CD14-positive monocyte (primary cell): ENCODE results near the gene SNX20. TPM values are rescaled to one million over a fixed set of nuclear protein-coding genes. Genes with fewer than 3 reads are reported as not detected.
A peak's percentile ranks its signal among the peaks of the same experiment; 100 is the strongest.

Experiments used
- DNase-seq, 3 donors: peaks; one replicate each; pipeline ENCODE4 v3.0.0-alpha.2; 2011 to 2022
- H2AFZ ChIP-seq: 2 replicates; pipeline ENCODE4 v1.6.0; 2012; ENCODE audit warnings: mild to moderate bottlenecking, low read depth, low read length, inconsistent platforms; ENCODE audit not compliant: insufficient read depth, poor library complexity, severe bottlenecking
- H3K27ac ChIP-seq, 2 donors: 1 replicate in 1 of 2; 2 replicates in 1 of 2; pipeline ENCODE4 v1.5.1; 2012 to 2013; ENCODE audit warnings: low read length in 2 of 2, control low read depth in 1 of 2, inconsistent platforms in 1 of 2, low read depth in 1 of 2, mild to moderate bottlenecking in 1 of 2
- H3K27me3 ChIP-seq, 2 donors: one replicate each; pipeline versions ENCODE4 v1.6.0 to v1.6.1; 2011 to 2013; ENCODE audit warnings: low read length in 2 of 2; ENCODE audit not compliant: control insufficient read depth in 2 of 2, insufficient read depth in 2 of 2
- H3K36me3 ChIP-seq, 2 donors: replicated peaks in 1 of 2; 1 replicate in 1 of 2; 2 replicates in 1 of 2; pipeline versions ENCODE4 v1.5.1 to v1.6.1; 2012 to 2013; ENCODE audit warnings: low read length in 2 of 2, control low read depth in 1 of 2, inconsistent platforms in 1 of 2, mild to moderate bottlenecking in 1 of 2; ENCODE audit not compliant: insufficient read depth in 2 of 2, control insufficient read depth in 1 of 2
- H3K4me1 ChIP-seq, 2 donors: 1 replicate in 1 of 2; 2 replicates in 1 of 2; pipeline versions ENCODE4 v1.5.1 to v1.6.1; 2012 to 2013; ENCODE audit warnings: low read length in 2 of 2, control low read depth in 1 of 2, inconsistent platforms in 1 of 2, mild to moderate bottlenecking in 1 of 2, moderate library complexity in 1 of 2; ENCODE audit not compliant: insufficient read depth in 2 of 2, control insufficient read depth in 1 of 2
- H3K4me2 ChIP-seq: replicated peaks from 2 replicates; pipeline ENCODE3; 2012; ENCODE audit warnings: low read length, moderate library complexity, mild to moderate bottlenecking; ENCODE audit not compliant: poor library complexity, severe bottlenecking; ENCODE audit errors: extremely low read depth
- H3K4me3 ChIP-seq, 3 experiments: fragments of 200-600 bp in 1 of 3; sonication (generic) in 1 of 3; replicated peaks in 1 of 3; 1 replicate in 2 of 3; 2 replicates in 1 of 3; pipeline ENCODE4 v1.5.1; 2011 to 2013; ENCODE audit warnings: low read length in 3 of 3, mild to moderate bottlenecking in 3 of 3, control low read depth in 2 of 3, low read depth in 2 of 3, inconsistent platforms in 1 of 3, moderate library complexity in 1 of 3
- H3K79me2 ChIP-seq: 2 replicates; pipeline ENCODE4 v1.6.0; 2012; ENCODE audit warnings: mild to moderate bottlenecking, control low read depth, inconsistent platforms, low read length, moderate library complexity; ENCODE audit not compliant: insufficient read depth
- H3K9ac ChIP-seq: 2 replicates; pipeline ENCODE4 v1.6.0; 2017; ENCODE audit warnings: low read length, mild to moderate bottlenecking; ENCODE audit not compliant: insufficient read depth, poor library complexity, severe bottlenecking
- H3K9me3 ChIP-seq, 2 donors: replicated peaks in 1 of 2; 1 replicate in 1 of 2; 2 replicates in 1 of 2; pipeline versions ENCODE4 v1.5.1 to v1.6.1; 2012 to 2013; ENCODE audit warnings: low read length in 2 of 2, control low read depth in 1 of 2; ENCODE audit not compliant: control insufficient read depth in 1 of 2, insufficient read depth in 1 of 2
- H4K20me1 ChIP-seq: 2 replicates; pipeline ENCODE4 v1.6.0; 2012; ENCODE audit warnings: mild to moderate bottlenecking, low read length, control low read depth, moderate library complexity; ENCODE audit not compliant: insufficient read depth
- H3K27ac Mint-ChIP-seq, 7 donors: one replicate each; pipeline ENCODE4 v1.8.0; 2020; ENCODE audit warnings: mild to moderate bottlenecking in 7 of 7, mixed read lengths in 7 of 7, moderate library complexity in 6 of 7, inconsistent platforms in 2 of 7
- H3K27me3 Mint-ChIP-seq, 3 donors: one replicate each; pipeline ENCODE4 v1.8.0; 2021 to 2022; ENCODE audit warnings: low read depth in 3 of 3, mild to moderate bottlenecking in 3 of 3, mixed read lengths in 3 of 3, moderate library complexity in 3 of 3, inconsistent platforms in 1 of 3
- H3K36me3 Mint-ChIP-seq, 2 donors: one replicate each; pipeline ENCODE4 v1.8.0; 2020; ENCODE audit warnings: mixed read lengths in 2 of 2, inconsistent platforms in 1 of 2, mild to moderate bottlenecking in 1 of 2
- H3K4me1 Mint-ChIP-seq: one replicate; pipeline ENCODE4 v1.8.0; 2020; ENCODE audit warnings: mild to moderate bottlenecking, mixed read lengths
- H3K4me3 Mint-ChIP-seq, 2 donors: one replicate each; pipeline ENCODE4 v1.8.0; 2020; ENCODE audit warnings: mild to moderate bottlenecking in 2 of 2, mixed read lengths in 2 of 2, moderate library complexity in 1 of 2
- H3K9me3 Mint-ChIP-seq, 7 donors: one replicate each; pipeline ENCODE4 v1.8.0; 2020 to 2022; ENCODE audit warnings: mixed read lengths in 7 of 7, mild to moderate bottlenecking in 6 of 7, moderate library complexity in 6 of 7, inconsistent platforms in 2 of 7
- CTCF ChIP-seq: fragments of 200-600 bp; IDR thresholded peaks from one replicate; pipeline ENCODE4 v1.8.0; 2022; ENCODE audit warnings: antibody characterized with exemption, mild to moderate bottlenecking
- WGBS: methylation state at CpG from one replicate; pipeline ENCODE4 v1.1.5; 2013; ENCODE audit warnings: missing lambda C conversion rate; ENCODE audit not compliant: insufficient coverage; 5-methylcytosine and 5-hydroxymethylcytosine counted together
- intact Hi-C, 2 donors: fragments of 100-400 bp; cut with micrococcal nuclease; formaldehyde crosslinking; loops; one replicate each; pipeline versions ENCODE4 v1.15.0 to v1.15.1; 2023
- polyA plus RNA-seq, 3 donors: library from polyadenylated mRNA; depleted of rRNA in 1 of 3; unstranded in 2 of 3; stranded (reverse) in 1 of 3; fragments of 300-500 nt in 2 of 3; fragments of >200 nt in 1 of 3; fragmentation: Illumina TruSeq in 2 of 3; gene quantifications; 1 replicate in 2 of 3; 2 replicates in 1 of 3; pipeline ENCODE4 v1.2.3, GENCODE V29; 2012 to 2021

SNX20 gene
- polyA plus RNA-seq, 3 donors: 51.0 to 83.2 (median 52.0) TPM

DNA sequence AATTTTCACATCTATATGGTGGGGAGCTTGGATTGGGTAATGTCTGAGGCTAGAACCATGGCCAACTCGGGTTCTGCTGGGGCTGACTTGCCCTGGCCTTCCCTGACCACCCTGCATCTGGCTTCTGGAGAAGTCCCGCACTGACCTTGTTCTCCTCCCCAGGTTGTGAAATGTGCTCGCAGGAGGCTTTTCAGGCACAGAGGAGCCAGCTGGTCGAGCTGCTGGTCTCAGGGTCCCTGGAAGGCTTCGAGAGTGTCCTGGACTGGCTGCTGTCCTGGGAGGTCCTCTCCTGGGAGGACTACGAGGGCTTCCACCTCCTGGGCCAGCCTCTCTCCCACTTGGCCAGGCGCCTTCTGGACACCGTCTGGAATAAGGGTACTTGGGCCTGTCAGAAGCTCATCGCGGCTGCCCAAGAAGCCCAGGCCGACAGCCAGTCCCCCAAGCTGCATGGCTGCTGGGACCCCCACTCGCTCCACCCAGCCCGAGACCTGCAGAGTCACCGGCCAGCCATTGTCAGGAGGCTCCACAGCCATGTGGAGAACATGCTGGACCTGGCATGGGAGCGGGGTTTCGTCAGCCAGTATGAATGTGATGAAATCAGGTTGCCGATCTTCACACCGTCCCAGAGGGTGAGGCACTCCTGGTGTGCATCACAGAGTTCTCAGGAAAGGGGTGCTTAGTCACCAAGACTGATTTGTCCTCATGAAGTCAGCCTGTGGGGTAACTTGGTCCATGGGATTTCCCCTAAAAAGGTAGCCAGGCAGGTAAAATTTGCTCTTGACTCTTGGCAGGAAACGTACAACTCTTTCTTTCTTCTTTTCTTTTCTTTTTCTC, 18.4 kb upstream of the SNX20 start:
- DNase-seq: peak; percentile 88 to 96 (median 90)
- peaks cover 9 to 15% (median 15%) of the 10 kb centered on the region in 7 donors for H3K9me3 Mint-ChIP-seq
- Histone ChIP-seq H2AFZ (no peak overlapping the region), H3K9ac (peak overlapping the region; percentile 51), H3K27me3 (no peaks in the 10 kb centered on the region), H3K79me2 (peaks cover 100% of the 10 kb centered on the region), H3K4me2 (no peak overlapping the region), H3K4me3 (peak overlapping the region in 1 of 3 experiments; percentile 2), H3K4me1 (peaks cover 63 to 82% of the 10 kb centered on the region in 2 donors), H3K36me3 (peaks cover 40 to 58% of the 10 kb centered on the region in 2 donors), H4K20me1 (peaks cover 57% of the 10 kb centered on the region), H3K27ac (peak overlapping the region; percentile 97 to 100), H3K9me3 (peaks cover 9 to 13% of the 10 kb centered on the region in 2 donors)
- intact Hi-C loops: loop anchor here (5.0 to 10.0 kb wide), 2 partner anchors 43 to 425 kb away; partner anchors contain the start of gene CYLD (in 2 of the 2)
- peaks cover 77% of the 10 kb centered on the region for H3K4me1 Mint-ChIP-seq
- 49% methylated on average over 19 of the region's 19 CpGs for WGBS
- no peak for TF ChIP-seq CTCF
- peaks cover 64 to 82% of the 10 kb centered on the region in 2 donors for H3K36me3 Mint-ChIP-seq
- H3K27ac Mint-ChIP-seq: peak overlapping the region; percentile 98 to 100 (median 99)
- peaks cover 0 to 2% (median 0%) of the 10 kb centered on the region in 3 donors for H3K27me3 Mint-ChIP-seq
- peak overlapping the region in 1 of 2 donors; percentile 31 for H3K4me3 Mint-ChIP-seq

GRCh38 chr16:50697881-50698767, 17.0 kb upstream of the SNX20 start:
- intact Hi-C loops: loop anchor here (1.0 to 10.0 kb wide), 3 partner anchors 13 to 423 kb away; partner anchors contain the start of gene CYLD (in 2 of the 2)

More at GRCh38 chr16:50697881-50698767, 17.0 kb upstream of the SNX20 start:
- no peaks in the 10 kb centered on the region for H3K27me3 ChIP-seq
- H3K9me3 ChIP-seq: peaks cover 0 to under 1% of the 10 kb centered on the region in 2 donors
- no peak for TF ChIP-seq CTCF
- 46% methylated on average over 14 of the region's 19 CpGs for WGBS
- H3K4me3 ChIP-seq: peak overlapping the region in 2 of 3 experiments; percentile 14 to 95
- H3K36me3 Mint-ChIP-seq: peaks cover 52 to 68% of the 10 kb centered on the region in 2 donors
- H3K36me3 ChIP-seq: peaks cover 32 to 44% of the 10 kb centered on the region in 2 donors
- H3K4me2 ChIP-seq: peak overlapping the region; percentile 99
- H3K27ac Mint-ChIP-seq: peak overlapping the region; percentile 98 to 100 (median 99)
- peak overlapping the region; percentile 95 for H3K9ac ChIP-seq
- peaks cover 85% of the 10 kb centered on the region for H3K4me1 Mint-ChIP-seq
- peaks cover 100% of the 10 kb centered on the region for H3K79me2 ChIP-seq
- H3K27me3 Mint-ChIP-seq: no peaks in the 10 kb centered on the region
- peak overlapping the region; percentile 79 to 89 for H3K4me3 Mint-ChIP-seq
- peaks cover 69 to 90% of the 10 kb centered on the region in 2 donors for H3K4me1 ChIP-seq
- H2AFZ ChIP-seq: no peak overlapping the region
- H3K27ac ChIP-seq: peak overlapping the region; percentile 97 to 100
- H4K20me1 ChIP-seq: peaks cover 47% of the 10 kb centered on the region
- DNase-seq: peak; percentile 69 to 92 (median 70)
- peaks cover 0 to 1% (median under 1%) of the 10 kb centered on the region in 7 donors for H3K9me3 Mint-ChIP-seq
